HepG2 (cell line): ENCODE results near the gene LRIG3. TPM values are rescaled to one million over a fixed set of nuclear protein-coding genes. Genes with fewer than 3 reads are reported as not detected.

Source experiments
- ATF1 ChIP-seq: IDR thresholded peaks from 2 replicates; pipeline ENCODE4 v1.6.1; 2016; ENCODE audit warnings: mild to moderate bottlenecking, control low read depth
- CENPX ChIP-seq: sonication (generic); formaldehyde crosslinking; IDR thresholded peaks from 2 replicates; pipeline ENCODE4 v1.9.0; 2021; ENCODE audit warnings: mild to moderate bottlenecking, missing genetic modification reagents, moderate library complexity
- HNF1A ChIP-seq, 2 experiments: sonication (generic) in 1 of 2; formaldehyde crosslinking in 1 of 2; IDR thresholded peaks; 2 replicates each; pipeline versions ENCODE4 v1.4.0 to v1.6.1; 2016 to 2020; ENCODE audit warnings: borderline replicate concordance in 1 of 2, low read depth in 1 of 2, mild to moderate bottlenecking in 1 of 2, missing genetic modification reagents in 1 of 2
- NKX3-1 ChIP-seq: sonication (generic); formaldehyde crosslinking; IDR thresholded peaks from 2 replicates; pipeline ENCODE4 v1.5.0; 2020; ENCODE audit warnings: missing genetic modification reagents
- PATZ1 ChIP-seq: sonication (generic); formaldehyde crosslinking; IDR thresholded peaks from 2 replicates; pipeline ENCODE4 v1.4.0; 2020; ENCODE audit warnings: missing genetic modification reagents
- PHF20 ChIP-seq: sonication (generic); formaldehyde crosslinking; IDR thresholded peaks from 2 replicates; pipeline ENCODE4 v1.5.0; 2020; ENCODE audit warnings: mild to moderate bottlenecking, missing genetic modification reagents
- PLRG1 ChIP-seq: fragments of 450-650 bp; conservative IDR thresholded peaks from 2 replicates; pipeline ENCODE4 v1.6.1; 2016
- SALL2 ChIP-seq: sonication (generic); formaldehyde crosslinking; IDR thresholded peaks from 2 replicates; pipeline ENCODE4 v1.8.1; 2023; ENCODE audit warnings: mild to moderate bottlenecking, missing genetic modification reagents, inconsistent platforms
- ZNF24 ChIP-seq: fragments of 450-650 bp; IDR thresholded peaks from 2 replicates; pipeline ENCODE4 v1.6.1; 2017; ENCODE audit warnings: antibody characterized with exemption, mild to moderate bottlenecking
- ZNF274 ChIP-seq: sonication (generic); formaldehyde crosslinking; IDR thresholded peaks from 2 replicates; pipeline ENCODE4 v1.5.1; 2020; ENCODE audit warnings: mild to moderate bottlenecking, missing genetic modification reagents
- ZNF713 ChIP-seq: sonication (generic); formaldehyde crosslinking; IDR thresholded peaks from 2 replicates; pipeline ENCODE4 v1.4.0; 2020; ENCODE audit warnings: mild to moderate bottlenecking, missing genetic modification reagents
- ZNF788 ChIP-seq: sonication (generic); formaldehyde crosslinking; IDR thresholded peaks from 2 replicates; pipeline ENCODE4 v1.5.0; 2020; ENCODE audit warnings: mild to moderate bottlenecking, missing genetic modification reagents, borderline replicate concordance
- polyA plus RNA-seq, 8 experiments: library from polyadenylated mRNA; depleted of rRNA in 3 of 8; stranded (reverse) in 7 of 8; unstranded in 1 of 8; fragments of >200 nt; fragmentation: Illumina TruSeq in 4 of 8; extraction: Trizol in 4 of 8; gene quantifications; 2 replicates each; pipeline versions ENCODE4 v1.2.1 to v1.2.3, GENCODE V29; 2011 to 2016; ENCODE audit warnings: low read depth in 4 of 8, missing spikeins in 1 of 8, mixed read lengths in 1 of 8; ENCODE audit not compliant: insufficient read depth in 1 of 8
- total RNA-seq, 5 experiments: library from RNA; depleted of rRNA; stranded (reverse); fragments of >200 nt; fragmentation: Illumina TruSeq; extraction: Trizol; gene quantifications; 2 replicates each; pipeline ENCODE4 v1.2.3, GENCODE V29; 2016; ENCODE audit warnings: low read depth in 1 of 5

Gene LRIG3
- total and polyA plus RNA-seq, 2 of the 13 experiments (the other 11 are each of a cell fraction or from before 2014, with no cell fraction given) = 7.7 to 17.4 TPM

GRCh38 chr12:58884916-58885315, 35.4 kb downstream of the LRIG3 start (continued):
- TF ChIP-seq HNF1A (IDR thresholded peaks at IDR 0.05; ENCODE audit: low read depth) (no peak), HNF1A (CRISPR knock-in tag; IDR thresholded peaks at IDR 0.05; ENCODE audit: borderline replicate concordance) (no peak), ZNF713 (CRISPR knock-in tag) (no peak), PATZ1 (no peak), ZNF24 (no peak), CENPX (CRISPR knock-in tag) (no peak), NKX3-1 (CRISPR knock-in tag) (no peak), ZNF274 (CRISPR knock-in tag) (no peak), PHF20 (CRISPR knock-in tag) (no peak), SALL2 (CRISPR knock-in tag) (no peak), ZNF788 (CRISPR knock-in tag) (no peak), PLRG1 (no peak), ATF1 (CRISPR knock-in tag) (no peak)
